GM12865 (cell line): ENCODE results near the gene FGGY.

Source experiments
- DNase-seq: peaks from one replicate; pipeline ENCODE4 v3.0.0; 2010; ENCODE audit warnings: low read depth
- H3K4me3 ChIP-seq: 2 replicates; pipeline ENCODE4 v1.5.1; 2011; ENCODE audit warnings: mild to moderate bottlenecking, low read depth, low read length, control low read depth
- CTCF ChIP-seq: IDR thresholded peaks from 2 replicates; pipeline ENCODE4 v1.5.1; 2011; ENCODE audit warnings: low read length, control low read depth, low read depth, inconsistent platforms; ENCODE audit not compliant: insufficient read depth; ENCODE audit errors: missing control alignments

Gene FGGY

DNA sequence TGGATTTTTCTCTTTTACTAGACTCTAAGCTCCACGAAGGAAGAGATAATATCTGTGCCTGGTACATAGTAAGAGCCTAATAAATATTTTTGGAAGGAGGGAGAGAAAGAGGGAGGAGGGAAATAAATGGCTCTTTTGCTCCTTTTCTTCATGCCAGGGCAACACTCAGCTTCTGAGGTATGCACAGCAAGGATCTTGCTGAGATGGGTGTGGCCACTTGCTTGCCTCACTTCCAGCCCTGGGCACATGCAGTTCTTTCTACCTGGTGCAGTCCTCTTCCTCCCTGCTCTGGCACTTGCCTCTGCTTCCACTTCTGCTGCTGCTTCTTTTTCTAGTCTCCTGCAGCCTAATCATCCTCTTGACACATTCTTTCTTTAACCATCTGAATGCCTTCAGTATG is 148.1 kb downstream of the FGGY start:
- DNase-seq = no peak

GRCh38 chr1:59446257-59446901 is 149.5 kb downstream of the FGGY start:
- H3K4me3 ChIP-seq = no peak overlapping the region
- no peak for DNase-seq

More for the DNA sequence above, 148.1 kb downstream of the FGGY start:
- no peak overlapping the region for H3K4me3 ChIP-seq
- no peak for TF ChIP-seq CTCF

GRCh38 chr1:59452026-59452425 is 155.1 kb downstream of the FGGY start:
- H3K4me3 ChIP-seq = no peak overlapping the region
- DNase-seq = no peak
- no peak for TF ChIP-seq CTCF

More at GRCh38 chr1:59446257-59446901, 149.5 kb downstream of the FGGY start:
- TF ChIP-seq CTCF = no peak

GRCh38 chr1:59452559-59452958 is 155.7 kb downstream of the FGGY start:
- DNase-seq = no peak
- no peak overlapping the region for H3K4me3 ChIP-seq
- no peak for TF ChIP-seq CTCF

DNA sequence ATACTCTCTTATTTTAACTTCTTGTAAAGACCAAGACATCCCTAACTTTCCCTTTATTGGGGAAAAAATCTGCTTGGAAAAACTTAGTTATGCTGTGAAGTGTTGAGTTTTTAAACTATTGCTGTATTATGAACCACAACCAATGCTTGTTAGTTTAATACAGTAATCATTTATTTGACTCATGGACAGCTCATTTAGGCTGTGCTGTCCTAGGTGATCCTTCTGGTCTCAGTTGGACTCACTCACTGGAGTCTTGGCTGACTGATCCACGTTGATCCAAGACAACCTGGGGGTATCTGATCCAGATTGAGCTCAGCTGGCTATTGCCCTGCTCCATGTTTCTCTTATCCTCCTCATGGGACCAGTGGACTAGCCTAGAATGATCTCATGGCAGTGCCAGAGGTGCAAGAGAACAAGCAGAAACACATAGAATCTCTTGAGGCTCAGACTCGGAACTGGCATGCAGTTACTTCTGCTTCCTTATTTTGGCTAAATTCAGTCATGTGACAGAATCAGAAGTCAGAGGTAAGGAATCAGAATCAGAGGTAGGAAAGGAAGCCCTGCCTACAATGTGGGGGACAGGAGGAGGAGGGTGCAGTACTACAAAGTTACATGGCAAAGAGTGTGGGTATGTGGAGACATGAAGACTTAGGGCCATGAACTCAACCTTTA is 156.5 kb downstream of the FGGY start:
- DNase-seq = no peak
- H3K4me3 ChIP-seq = no peak overlapping the region
- no peak for TF ChIP-seq CTCF

DNA sequence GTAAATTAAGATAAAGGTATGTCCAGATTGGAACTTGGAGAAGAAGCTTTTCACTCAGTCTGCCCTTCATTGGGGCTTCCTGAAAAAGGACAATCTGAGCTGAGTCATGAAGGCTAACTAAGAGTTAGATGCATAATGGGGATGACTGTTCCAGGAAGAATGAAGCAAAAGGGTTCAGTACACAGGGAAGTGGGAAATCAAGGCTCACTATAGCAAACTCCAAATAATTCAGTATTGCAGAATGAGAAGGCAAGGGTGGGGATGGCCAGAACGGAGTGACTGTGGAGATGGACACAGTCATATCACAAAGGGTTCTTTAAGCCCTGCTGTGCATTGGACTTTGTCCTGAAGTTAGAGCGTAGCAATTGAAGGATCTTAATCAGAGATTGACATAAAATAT is 158.3 kb downstream of the FGGY start:
- no peak for TF ChIP-seq CTCF
- DNase-seq = no peak

More for the DNA sequence above, 158.3 kb downstream of the FGGY start:
- no peak overlapping the region for H3K4me3 ChIP-seq
